ENCODE measurements around the gene LRRC1.

GRCh38 chr6:53752856-53753255 lies 41.9 kb upstream of the LRRC1 start:
- TF ChIP-seq, protein P1, sequence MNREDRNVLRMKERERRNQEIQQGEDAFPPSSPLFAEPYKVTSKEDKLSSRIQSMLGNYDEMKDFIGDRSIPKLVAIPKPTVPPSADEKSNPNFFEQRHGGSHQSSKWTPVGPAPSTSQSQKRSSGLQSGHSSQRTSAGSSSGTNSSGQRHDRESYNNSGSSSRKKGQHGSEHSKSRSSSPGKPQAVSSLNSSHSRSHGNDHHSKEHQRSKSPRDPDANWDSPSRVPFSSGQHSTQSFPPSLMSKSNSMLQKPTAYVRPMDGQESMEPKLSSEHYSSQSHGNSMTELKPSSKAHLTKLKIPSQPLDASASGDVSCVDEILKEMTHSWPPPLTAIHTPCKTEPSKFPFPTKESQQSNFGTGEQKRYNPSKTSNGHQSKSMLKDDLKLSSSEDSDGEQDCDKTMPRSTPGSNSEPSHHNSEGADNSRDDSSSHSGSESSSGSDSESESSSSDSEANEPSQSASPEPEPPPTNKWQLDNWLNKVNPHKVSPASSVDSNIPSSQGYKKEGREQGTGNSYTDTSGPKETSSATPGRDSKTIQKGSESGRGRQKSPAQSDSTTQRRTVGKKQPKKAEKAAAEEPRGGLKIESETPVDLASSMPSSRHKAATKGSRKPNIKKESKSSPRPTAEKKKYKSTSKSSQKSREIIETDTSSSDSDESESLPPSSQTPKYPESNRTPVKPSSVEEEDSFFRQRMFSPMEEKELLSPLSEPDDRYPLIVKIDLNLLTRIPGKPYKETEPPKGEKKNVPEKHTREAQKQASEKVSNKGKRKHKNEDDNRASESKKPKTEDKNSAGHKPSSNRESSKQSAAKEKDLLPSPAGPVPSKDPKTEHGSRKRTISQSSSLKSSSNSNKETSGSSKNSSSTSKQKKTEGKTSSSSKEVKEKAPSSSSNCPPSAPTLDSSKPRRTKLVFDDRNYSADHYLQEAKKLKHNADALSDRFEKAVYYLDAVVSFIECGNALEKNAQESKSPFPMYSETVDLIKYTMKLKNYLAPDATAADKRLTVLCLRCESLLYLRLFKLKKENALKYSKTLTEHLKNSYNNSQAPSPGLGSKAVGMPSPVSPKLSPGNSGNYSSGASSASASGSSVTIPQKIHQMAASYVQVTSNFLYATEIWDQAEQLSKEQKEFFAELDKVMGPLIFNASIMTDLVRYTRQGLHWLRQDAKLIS (CRISPR knock-in tag; IDR thresholded peaks at IDR 0.05): no peak
- TF ChIP-seq ZNF350 (CRISPR knock-in tag; IDR thresholded peaks at IDR 0.05; ENCODE audit: borderline replicate concordance, low read depth) (no peak), HDAC1 (CRISPR knock-in tag; IDR thresholded peaks at IDR 0.05) (no peak), JUN (CRISPR knock-in tag; IDR thresholded peaks at IDR 0.05) (no peak), DPF2 (CRISPR knock-in tag; IDR thresholded peaks at IDR 0.05; ENCODE audit: borderline replicate concordance, low read depth) (no peak), POLR2AphosphoS5 (IDR thresholded peaks at IDR 0.05; ENCODE audit: low read depth, low read length) (no peak), IRF2 (CRISPR knock-in tag; IDR thresholded peaks at IDR 0.05) (no peak), ZFY (CRISPR knock-in tag; IDR thresholded peaks at IDR 0.05) (no peak), SMC3 (IDR thresholded peaks at IDR 0.05; ENCODE audit: low read length) (no peak), ZBTB44 (CRISPR knock-in tag; IDR thresholded peaks at IDR 0.05) (no peak), MXI1 (IDR thresholded peaks at IDR 0.05; ENCODE audit: borderline replicate concordance, low read depth, low read length) (no peak), PAX8 (CRISPR knock-in tag; IDR thresholded peaks at IDR 0.05; ENCODE audit: borderline replicate concordance) (no peak)
- TF ChIP-seq, protein P2, sequence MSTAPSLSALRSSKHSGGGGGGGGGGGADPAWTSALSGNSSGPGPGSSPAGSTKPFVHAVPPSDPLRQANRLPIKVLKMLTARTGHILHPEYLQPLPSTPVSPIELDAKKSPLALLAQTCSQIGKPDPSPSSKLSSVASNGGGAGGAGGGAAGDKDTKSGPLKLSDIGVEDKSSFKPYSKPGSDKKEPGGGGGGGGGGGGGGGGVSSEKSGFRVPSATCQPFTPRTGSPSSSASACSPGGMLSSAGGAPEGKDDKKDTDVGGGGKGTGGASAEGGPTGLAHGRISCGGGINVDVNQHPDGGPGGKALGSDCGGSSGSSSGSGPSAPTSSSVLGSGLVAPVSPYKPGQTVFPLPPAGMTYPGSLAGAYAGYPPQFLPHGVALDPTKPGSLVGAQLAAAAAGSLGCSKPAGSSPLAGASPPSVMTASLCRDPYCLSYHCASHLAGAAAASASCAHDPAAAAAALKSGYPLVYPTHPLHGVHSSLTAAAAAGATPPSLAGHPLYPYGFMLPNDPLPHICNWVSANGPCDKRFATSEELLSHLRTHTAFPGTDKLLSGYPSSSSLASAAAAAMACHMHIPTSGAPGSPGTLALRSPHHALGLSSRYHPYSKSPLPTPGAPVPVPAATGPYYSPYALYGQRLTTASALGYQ (CRISPR knock-in tag; IDR thresholded peaks at IDR 0.05): no peak

All from HepG2 (cell line).